HAP-1 (cell line): ENCODE measurements around the gene GPR39.

Source experiments
- DNase-seq, 2 experiments: peaks; one replicate each; pipeline ENCODE4 v3.0.0-alpha.2; 2016 to 2020; ENCODE audit warnings: low spot score in 2 of 2
- H3K27me3 ChIP-seq: fragments of 250-450 bp; sonication (Bioruptor Pico); 2 replicates; pipeline ENCODE4 v1.5.1; 2020; ENCODE audit warnings: low read depth, mild to moderate bottlenecking, moderate library complexity
- H3K36me3 ChIP-seq: fragments of 250-450 bp; sonication (Bioruptor Pico); replicated peaks from 2 replicates; pipeline ENCODE4 v1.5.1; 2020; ENCODE audit warnings: mild to moderate bottlenecking
- H3K4me1 ChIP-seq: fragments of 250-450 bp; sonication (Bioruptor Pico); 2 replicates; pipeline ENCODE4 v1.5.1; 2020; ENCODE audit warnings: mild to moderate bottlenecking
- H3K4me3 ChIP-seq: fragments of 250-450 bp; sonication (Bioruptor Pico); 2 replicates; pipeline ENCODE4 v1.5.1; 2020; ENCODE audit warnings: mild to moderate bottlenecking, moderate library complexity
- H3K9me3 ChIP-seq: fragments of 250-450 bp; sonication (Bioruptor Pico); 2 replicates; pipeline ENCODE4 v1.5.1; 2020; ENCODE audit warnings: mild to moderate bottlenecking, moderate library complexity
- in situ Hi-C: fragments of 300-500 bp; cut with MboI; formaldehyde crosslinking; loops from 3 replicates; pipeline ENCODE4 v1.14.3; 2020; ENCODE audit warnings: low sequenced_read_pairs, inconsistent platforms, mixed read lengths

GPR39 gene

GRCh38 chr2:132606649-132607048 is 190.0 kb downstream of the GPR39 start:
- in situ Hi-C loops: no loop called here
- Histone ChIP-seq H3K36me3 (no peaks in the 10 kb centered on the region), H3K4me3 (no peak overlapping the region), H3K9me3 (no peaks in the 10 kb centered on the region), H3K27me3 (peaks cover 3% of the 10 kb centered on the region; the same call in 1 of the 2 replicates), H3K4me1 (no peaks in the 10 kb centered on the region)
- DNase-seq: no peak

GRCh38 chr2:132607426-132608090 is 191.0 kb downstream of the GPR39 start:
- Histone ChIP-seq H3K9me3 (no peaks in the 10 kb centered on the region), H3K27me3 (peaks cover 3% of the 10 kb centered on the region; the same call in 1 of the 2 replicates), H3K36me3 (no peaks in the 10 kb centered on the region), H3K4me3 (no peak overlapping the region), H3K4me1 (no peaks in the 10 kb centered on the region)
- DNase-seq: no peak
- in situ Hi-C loops: no loop called here

- no peaks in the 10 kb centered on the region for H3K36me3 ChIP-seq
- H3K9me3 ChIP-seq: no peaks in the 10 kb centered on the region
- DNase-seq: no peak
- no peak overlapping the region for H3K4me3 ChIP-seq
- in situ Hi-C loops: no loop called here
- peaks cover 3% of the 10 kb centered on the region; the same call in 1 of the 2 replicates for H3K27me3 ChIP-seq
- H3K4me1 ChIP-seq: no peaks in the 10 kb centered on the region
Measured at GRCh38 chr2:132608311-132608710, 191.7 kb downstream of the GPR39 start.

GRCh38 chr2:132609101-132609890 is 192.7 kb downstream of the GPR39 start:
- no peaks in the 10 kb centered on the region for H3K36me3 ChIP-seq
- H3K9me3 ChIP-seq: no peaks in the 10 kb centered on the region
- H3K4me1 ChIP-seq: no peaks in the 10 kb centered on the region
- H3K4me3 ChIP-seq: no peak overlapping the region
- peaks cover 3% of the 10 kb centered on the region; the same call in 1 of the 2 replicates for H3K27me3 ChIP-seq
- in situ Hi-C loops: no loop called here
- no peak for DNase-seq

- H3K27me3 ChIP-seq: peaks cover 3% of the 10 kb centered on the region; the same call in 1 of the 2 replicates
- no peaks in the 10 kb centered on the region for H3K36me3 ChIP-seq
- no peak overlapping the region for H3K4me3 ChIP-seq
- H3K9me3 ChIP-seq: no peaks in the 10 kb centered on the region
- in situ Hi-C loops: no loop called here
- DNase-seq: no peak
- no peaks in the 10 kb centered on the region for H3K4me1 ChIP-seq
Measured at GRCh38 chr2:132611719-132612118, 195.1 kb downstream of the GPR39 start.

- H3K4me3 ChIP-seq: no peak overlapping the region
- no peak for DNase-seq
Measured at GRCh38 chr2:132615329-132616085, 198.9 kb downstream of the GPR39 start.

GRCh38 chr2:132617989-132618388 is 201.4 kb downstream of the GPR39 start:
- in situ Hi-C loops: no loop called here
- no peaks in the 10 kb centered on the region for H3K9me3 ChIP-seq
- no peaks in the 10 kb centered on the region for H3K27me3 ChIP-seq
- no peak overlapping the region for H3K4me3 ChIP-seq
- H3K36me3 ChIP-seq: no peaks in the 10 kb centered on the region
- DNase-seq: no peak
- no peaks in the 10 kb centered on the region for H3K4me1 ChIP-seq

More at GRCh38 chr2:132615329-132616085, 198.9 kb downstream of the GPR39 start:
- in situ Hi-C loops: no loop called here
- H3K9me3 ChIP-seq: no peaks in the 10 kb centered on the region
- H3K36me3 ChIP-seq: no peaks in the 10 kb centered on the region
- no peaks in the 10 kb centered on the region for H3K4me1 ChIP-seq
- H3K27me3 ChIP-seq: no peaks in the 10 kb centered on the region

- in situ Hi-C loops: no loop called here
- no peak overlapping the region for H3K4me3 ChIP-seq
- no peaks in the 10 kb centered on the region for H3K36me3 ChIP-seq
- no peaks in the 10 kb centered on the region for H3K4me1 ChIP-seq
- DNase-seq: no peak
- no peaks in the 10 kb centered on the region for H3K9me3 ChIP-seq
- H3K27me3 ChIP-seq: no peaks in the 10 kb centered on the region
Measured at GRCh38 chr2:132618734-132619133, 202.1 kb downstream of the GPR39 start.

GRCh38 chr2:132620115-132620514 is 203.5 kb downstream of the GPR39 start:
- H3K4me1 ChIP-seq: no peaks in the 10 kb centered on the region
- no peak for DNase-seq
- in situ Hi-C loops: no loop called here
- H3K4me3 ChIP-seq: no peak overlapping the region
- H3K27me3 ChIP-seq: no peaks in the 10 kb centered on the region
- H3K36me3 ChIP-seq: no peaks in the 10 kb centered on the region
- no peaks in the 10 kb centered on the region for H3K9me3 ChIP-seq

GRCh38 chr2:132621131-132621875 is 204.7 kb downstream of the GPR39 start:
- Histone ChIP-seq H3K4me3 (no peak overlapping the region), H3K4me1 (no peaks in the 10 kb centered on the region), H3K27me3 (no peaks in the 10 kb centered on the region), H3K9me3 (no peaks in the 10 kb centered on the region), H3K36me3 (no peaks in the 10 kb centered on the region)
- no peak for DNase-seq
- in situ Hi-C loops: no loop called here

- H3K36me3 ChIP-seq: no peaks in the 10 kb centered on the region
- no peak for DNase-seq
- H3K4me3 ChIP-seq: no peak overlapping the region
- H3K9me3 ChIP-seq: no peaks in the 10 kb centered on the region
- no peaks in the 10 kb centered on the region for H3K27me3 ChIP-seq
- in situ Hi-C loops: no loop called here
- no peaks in the 10 kb centered on the region for H3K4me1 ChIP-seq
Measured at GRCh38 chr2:132623096-132623839, 206.7 kb downstream of the GPR39 start.

- in situ Hi-C loops: no loop called here
Measured at GRCh38 chr2:132627536-132627935, 210.9 kb downstream of the GPR39 start.

More at GRCh38 chr2:132627536-132627935, 210.9 kb downstream of the GPR39 start:
- DNase-seq: no peak
- H3K4me1 ChIP-seq: no peaks in the 10 kb centered on the region
- no peak overlapping the region for H3K4me3 ChIP-seq
- no peaks in the 10 kb centered on the region for H3K9me3 ChIP-seq
- no peaks in the 10 kb centered on the region for H3K27me3 ChIP-seq
- H3K36me3 ChIP-seq: no peaks in the 10 kb centered on the region
